Hepatocyte (in vitro differentiated cells): ENCODE measurements around the gene GALNT14. TPM values are rescaled to one million over a fixed set of nuclear protein-coding genes. Genes with fewer than 3 reads are reported as not detected.

Experiments
- DNase-seq: peaks from one replicate; pipeline ENCODE4 v3.0.0-alpha.2; 2016; ENCODE audit warnings: low spot score
- H2AFZ ChIP-seq: fragments of 200-600 bp; sonication (generic); 2 replicates; pipeline ENCODE4 v1.6.0; 2016; ENCODE audit warnings: antibody characterized with exemption, mild to moderate bottlenecking
- H3K27ac ChIP-seq: fragments of 200-600 bp; sonication (generic); 2 replicates; pipeline ENCODE4 v1.5.1; 2016; ENCODE audit warnings: mild to moderate bottlenecking
- H3K27me3 ChIP-seq: fragments of 200-600 bp; sonication (generic); 2 replicates; pipeline ENCODE4 v1.6.1; 2016
- H3K36me3 ChIP-seq: fragments of 200-600 bp; sonication (generic); replicated peaks from 2 replicates; pipeline ENCODE4 v1.5.1; 2016; ENCODE audit warnings: low read depth; ENCODE audit not compliant: insufficient read depth
- H3K4me1 ChIP-seq: fragments of 200-600 bp; sonication (generic); 2 replicates; pipeline ENCODE4 v1.5.1; 2016; ENCODE audit warnings: mild to moderate bottlenecking, moderate library complexity; ENCODE audit not compliant: insufficient read depth
- H3K4me2 ChIP-seq: fragments of 200-600 bp; sonication (generic); 2 replicates; pipeline ENCODE4 v1.6.0; 2016
- H3K4me3 ChIP-seq: fragments of 200-600 bp; sonication (generic); 2 replicates; pipeline ENCODE4 v1.5.1; 2016; ENCODE audit warnings: mild to moderate bottlenecking
- H3K79me2 ChIP-seq: fragments of 200-600 bp; sonication (generic); 2 replicates; pipeline ENCODE4 v1.6.0; 2017; ENCODE audit warnings: mild to moderate bottlenecking
- H3K9me2 ChIP-seq: fragments of 200-600 bp; sonication (generic); replicated peaks from 2 replicates; pipeline ENCODE4 v1.6.0; 2017; ENCODE audit warnings: mild to moderate bottlenecking; ENCODE audit not compliant: insufficient read depth
- H3K9me3 ChIP-seq: fragments of 200-600 bp; sonication (generic); 2 replicates; pipeline ENCODE4 v1.5.1; 2016; ENCODE audit warnings: low read depth, mild to moderate bottlenecking
- H4K20me1 ChIP-seq: fragments of 200-600 bp; sonication (generic); 2 replicates; pipeline ENCODE4 v1.6.0; 2016; ENCODE audit warnings: mild to moderate bottlenecking; ENCODE audit not compliant: insufficient read depth, poor library complexity, severe bottlenecking
- CTCF ChIP-seq: fragments of 200-600 bp; sonication (generic); IDR thresholded peaks from 2 replicates; pipeline ENCODE4 v1.5.1; 2016; ENCODE audit warnings: antibody characterized with exemption, mild to moderate bottlenecking; ENCODE audit not compliant: poor library complexity
- EZH2 ChIP-seq: fragments of 200-600 bp; sonication (generic); IDR thresholded peaks from 2 replicates; pipeline ENCODE4 v1.6.1; 2016; ENCODE audit warnings: antibody characterized with exemption, mild to moderate bottlenecking, borderline replicate concordance
- EZH2phosphoT487 ChIP-seq: fragments of 200-600 bp; sonication (generic); IDR thresholded peaks from one replicate; pipeline ENCODE4 v1.6.1; 2018; ENCODE audit warnings: antibody characterized with exemption, mild to moderate bottlenecking, low read depth, moderate library complexity; ENCODE audit not compliant: unreplicated experiment, severe bottlenecking
- whole genome bisulfite sequencing: methylation state at CpG from one replicate; pipeline ENCODE4 v1.1.6; 2016; ENCODE audit warnings: low lambda C conversion rate; ENCODE audit errors: missing lambda C conversion rate; 5-methylcytosine and 5-hydroxymethylcytosine counted together
- polyA plus RNA-seq: library from polyadenylated mRNA; unstranded; fragments of >200 nt; fragmentation: Nextera tagmentation; extraction: Ambion mirVana; gene quantifications from 2 replicates; pipeline ENCODE4 v1.2.1, GENCODE V29; 2016
- total RNA-seq: library from RNA; depleted of rRNA; stranded (reverse); fragments of >200 nt; gene quantifications from 2 replicates; pipeline ENCODE4 v1.2.3, GENCODE V29; 2014

GALNT14 gene
- total and polyA plus RNA-seq, 2 experiments from 2014 or later = 2.2 to 2.9 TPM

- Histone ChIP-seq H3K79me2 (no peaks in the 10 kb centered on the region), H3K4me2 (no peak overlapping the region), H3K27me3 (peaks cover 4% of the 10 kb centered on the region), H3K4me3 (no peak overlapping the region), H3K9me2 (no peaks in the 10 kb centered on the region), H2AFZ (no peak overlapping the region), H3K27ac (no peak overlapping the region), H3K4me1 (no peaks in the 10 kb centered on the region), H3K36me3 (no peaks in the 10 kb centered on the region), H4K20me1 (no peaks in the 10 kb centered on the region), H3K9me3 (no peaks in the 10 kb centered on the region)
- no peak for TF ChIP-seq CTCF
- no peak for TF ChIP-seq EZH2phosphoT487
- no peak for TF ChIP-seq EZH2
- 89% methylated on average over 3 of the region's 3 CpGs for WGBS
- no peak for DNase-seq
Measured at GRCh38 chr2:31023541-31023940, 114.7 kb downstream of the GALNT14 start.

- DNase-seq = no peak
- no peaks in the 10 kb centered on the region for H3K27me3 ChIP-seq
- no peak overlapping the region for H3K27ac ChIP-seq
- H3K9me3 ChIP-seq = no peaks in the 10 kb centered on the region
- no peak overlapping the region for H3K4me3 ChIP-seq
- 86% methylated on average over 4 of the region's 4 CpGs for WGBS
- H3K4me1 ChIP-seq = no peaks in the 10 kb centered on the region
- no peak overlapping the region for H2AFZ ChIP-seq
- no peak overlapping the region for H3K4me2 ChIP-seq
- TF ChIP-seq EZH2 (no peak), EZH2phosphoT487 (no peak), CTCF (no peak)
- H3K36me3 ChIP-seq = no peaks in the 10 kb centered on the region
- H3K9me2 ChIP-seq = no peaks in the 10 kb centered on the region
- H3K79me2 ChIP-seq = no peaks in the 10 kb centered on the region
- H4K20me1 ChIP-seq = no peaks in the 10 kb centered on the region
Measured at GRCh38 chr2:31020713-31021112, 117.5 kb downstream of the GALNT14 start.

- DNase-seq = no peak
- TF ChIP-seq EZH2 (no peak), EZH2phosphoT487 (no peak), CTCF (no peak)
Measured at GRCh38 chr2:31018280-31018679, 120.0 kb downstream of the GALNT14 start.

DNA sequence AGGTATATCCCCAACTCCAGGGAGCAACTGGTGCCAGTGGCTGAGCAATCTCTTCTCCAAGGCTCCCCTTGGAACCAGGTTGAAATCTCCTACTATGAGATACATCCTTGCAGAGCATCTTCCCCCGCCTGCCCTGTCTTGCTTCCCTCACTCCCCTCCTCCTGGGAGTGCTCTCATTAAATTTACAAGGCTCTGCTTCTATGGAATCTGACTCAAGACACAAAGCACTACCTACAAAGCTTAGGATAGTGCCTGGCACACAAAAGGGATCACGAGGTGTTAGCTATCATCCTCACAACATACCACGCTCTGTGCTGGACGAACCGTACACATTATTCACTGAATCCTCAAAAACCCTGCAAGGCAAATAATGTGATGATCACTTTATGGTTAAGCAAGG lies 121.6 kb downstream of the GALNT14 start:
- H3K9me2 ChIP-seq = no peaks in the 10 kb centered on the region
- no peaks in the 10 kb centered on the region for H3K27me3 ChIP-seq
- no peaks in the 10 kb centered on the region for H3K79me2 ChIP-seq
- no peaks in the 10 kb centered on the region for H3K9me3 ChIP-seq
- no peak overlapping the region for H3K27ac ChIP-seq
- 61% methylated on average over 5 of the region's 5 CpGs for WGBS
- H2AFZ ChIP-seq = no peak overlapping the region
- H3K4me2 ChIP-seq = no peak overlapping the region
- H3K36me3 ChIP-seq = no peaks in the 10 kb centered on the region
- H4K20me1 ChIP-seq = no peaks in the 10 kb centered on the region
- no peak for DNase-seq
- no peaks in the 10 kb centered on the region for H3K4me1 ChIP-seq
- TF ChIP-seq EZH2 = no peak
- TF ChIP-seq CTCF = no peak
- H3K4me3 ChIP-seq = no peak overlapping the region

More at GRCh38 chr2:31018280-31018679, 120.0 kb downstream of the GALNT14 start:
- Histone ChIP-seq H3K27ac (no peak overlapping the region), H3K9me2 (no peaks in the 10 kb centered on the region), H3K79me2 (no peaks in the 10 kb centered on the region), H3K4me2 (no peak overlapping the region), H3K27me3 (no peaks in the 10 kb centered on the region), H3K9me3 (no peaks in the 10 kb centered on the region), H3K4me3 (no peak overlapping the region), H3K4me1 (no peaks in the 10 kb centered on the region), H4K20me1 (no peaks in the 10 kb centered on the region), H3K36me3 (no peaks in the 10 kb centered on the region), H2AFZ (no peak overlapping the region)
- WGBS = 94% methylated on average over 6 of the region's 6 CpGs
